ENCODE results near the gene GPR137B.

Gene GPR137B

GRCh38 chr1:236165238-236165981, 23.1 kb downstream of the GPR137B start:
- no peak for TF ChIP-seq CTCF (IDR thresholded peaks at IDR 0.05; ENCODE audit: extremely low read depth, missing control alignments)
- DNase-seq (ENCODE audit: low spot score) = no peak

- DNase-seq (ENCODE audit: low spot score) = no peak
- no peak for TF ChIP-seq CTCF (IDR thresholded peaks at IDR 0.05; ENCODE audit: extremely low read depth, missing control alignments)
These were observed 23.7 kb downstream of the GPR137B start for GRCh38 chr1:236166041-236166440.

GRCh38 chr1:236167154-236167553, 24.8 kb downstream of the GPR137B start:
- no peak for DNase-seq (ENCODE audit: low spot score)
- TF ChIP-seq CTCF (IDR thresholded peaks at IDR 0.05; ENCODE audit: extremely low read depth, missing control alignments) = no peak

DNA sequence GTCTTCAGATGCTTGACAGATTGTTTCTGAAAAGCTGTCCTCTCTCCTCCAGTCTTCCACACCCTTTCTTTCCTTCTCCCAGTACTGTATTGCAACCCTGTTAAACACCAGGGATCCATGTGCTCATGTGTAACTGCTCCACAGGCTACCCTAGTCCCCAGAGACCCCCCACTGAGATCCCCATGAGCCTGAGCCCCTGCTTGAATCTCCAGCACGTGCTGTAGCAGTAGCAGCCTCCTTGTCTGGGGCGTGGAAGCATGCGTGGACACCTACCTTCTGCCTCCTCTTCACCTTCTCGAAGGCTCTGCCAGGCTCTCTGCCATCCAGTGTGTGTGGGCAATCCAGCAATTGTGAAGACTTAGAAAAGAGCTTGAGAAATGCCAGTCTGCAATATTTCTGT, 25.2 kb downstream of the GPR137B start:
- no peak for TF ChIP-seq CTCF (IDR thresholded peaks at IDR 0.05; ENCODE audit: extremely low read depth, missing control alignments)
- no peak for DNase-seq (ENCODE audit: low spot score)

GRCh38 chr1:236168716-236169429, 26.5 kb downstream of the GPR137B start:
- no peak for TF ChIP-seq CTCF (IDR thresholded peaks at IDR 0.05; ENCODE audit: extremely low read depth, missing control alignments)
- DNase-seq (ENCODE audit: low spot score) = no peak

DNA sequence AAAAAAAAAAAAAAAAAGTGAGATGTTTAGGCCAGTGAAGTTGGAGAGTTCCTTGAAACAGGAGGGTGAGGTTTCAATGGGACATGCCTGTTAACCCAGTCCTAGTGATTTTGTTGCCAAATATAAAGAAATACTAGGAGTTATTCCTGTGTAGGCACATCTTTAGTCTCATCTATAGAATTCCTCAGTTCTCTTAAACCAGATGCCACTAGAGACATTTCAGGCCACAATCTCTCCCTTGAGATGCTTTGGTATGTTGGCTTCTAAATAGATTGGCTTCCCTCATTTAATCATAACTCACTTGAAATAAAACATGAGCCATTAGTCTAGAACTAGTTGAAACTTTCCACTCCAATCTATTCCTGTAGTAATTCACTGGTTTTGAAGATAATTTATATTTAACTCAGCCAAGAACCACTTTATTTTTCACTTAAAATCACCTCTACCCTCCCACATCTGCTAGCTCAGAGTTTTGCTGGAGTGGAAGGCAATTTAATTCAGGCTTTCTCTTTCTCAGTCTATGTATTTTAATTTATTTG, 29.8 kb downstream of the GPR137B start:
- no peak for TF ChIP-seq CTCF (IDR thresholded peaks at IDR 0.05; ENCODE audit: extremely low read depth, missing control alignments)
- DNase-seq (ENCODE audit: low spot score) = no peak

GRCh38 chr1:236173174-236173767, 30.9 kb downstream of the GPR137B start:
- DNase-seq (ENCODE audit: low spot score) = no peak
- TF ChIP-seq CTCF (IDR thresholded peaks at IDR 0.05; ENCODE audit: extremely low read depth, missing control alignments) = no peak
